Endodermal cell (in vitro differentiated cells): ENCODE results near the gene LLGL2. TPM values are rescaled to one million over a fixed set of nuclear protein-coding genes. Genes with fewer than 3 reads are reported as not detected.
A peak's percentile ranks its signal among the peaks of the same experiment; 100 is the strongest.

Experiments used
- DNase-seq: peaks from one replicate; pipeline ENCODE4 v3.0.0-alpha.2; 2017
- H3K27ac ChIP-seq: 2 replicates; pipeline ENCODE4 v1.5.1; 2013; ENCODE audit warnings: mild to moderate bottlenecking, low read depth, low read length, moderate library complexity
- H3K27me3 ChIP-seq: 2 replicates; pipeline ENCODE4 v1.6.1; 2013; ENCODE audit warnings: mild to moderate bottlenecking, low read length, moderate library complexity; ENCODE audit not compliant: insufficient read depth, control insufficient read depth, poor library complexity, severe bottlenecking
- H3K36me3 ChIP-seq: 2 replicates; pipeline ENCODE4 v1.7.0; 2013; ENCODE audit warnings: mild to moderate bottlenecking, low read length, moderate library complexity; ENCODE audit not compliant: control insufficient read depth, insufficient read depth
- H3K4me1 ChIP-seq: one replicate; pipeline ENCODE4 v1.7.0; 2013; ENCODE audit warnings: low read length; ENCODE audit not compliant: control insufficient read depth, insufficient read depth
- H3K4me3 ChIP-seq: 2 replicates; pipeline ENCODE4 v1.5.1; 2013; ENCODE audit warnings: mild to moderate bottlenecking, low read length, moderate library complexity
- H3K9ac ChIP-seq: 2 replicates; pipeline ENCODE4 v1.6.1; 2013; ENCODE audit warnings: mild to moderate bottlenecking, low read length, moderate library complexity; ENCODE audit not compliant: poor library complexity, severe bottlenecking; ENCODE audit errors: extremely low read depth
- H3K9me3 ChIP-seq: 2 replicates; pipeline ENCODE4 v1.6.1; 2013; ENCODE audit warnings: mild to moderate bottlenecking, low read length, moderate library complexity; ENCODE audit not compliant: control insufficient read depth
- H3K27ac Mint-ChIP-seq: 2 replicates; pipeline ENCODE4 v1.8.0; 2020; ENCODE audit warnings: mixed read lengths
- H3K27me3 Mint-ChIP-seq: 2 replicates; pipeline ENCODE4 v1.8.0; 2021; ENCODE audit warnings: mild to moderate bottlenecking, mixed read lengths; ENCODE audit not compliant: insufficient read depth
- H3K36me3 Mint-ChIP-seq: 2 replicates; pipeline ENCODE4 v1.8.0; 2020; ENCODE audit warnings: low read depth, mixed read lengths
- H3K4me1 Mint-ChIP-seq: 2 replicates; pipeline ENCODE4 v1.8.0; 2020; ENCODE audit warnings: mixed read lengths
- H3K4me3 Mint-ChIP-seq: 2 replicates; pipeline ENCODE4 v1.8.0; 2020; ENCODE audit warnings: mild to moderate bottlenecking, moderate library complexity, mixed read lengths
- H3K9me3 Mint-ChIP-seq: 2 replicates; pipeline ENCODE4 v1.8.0; 2020; ENCODE audit warnings: mild to moderate bottlenecking, mixed read lengths
- CTCF ChIP-seq: fragments of 200-600 bp; sonication (generic); conservative IDR thresholded peaks from 2 replicates; pipeline ENCODE4 v1.5.0; 2021; ENCODE audit warnings: antibody characterized with exemption, mild to moderate bottlenecking
- WGBS, 2 experiments: methylation state at CpG; one replicate each; pipeline versions ENCODE4 v1.1.5 to v1.1.7; 2013; ENCODE audit warnings: missing lambda C conversion rate in 2 of 2, mixed read lengths in 1 of 2; ENCODE audit not compliant: insufficient coverage in 1 of 2, insufficient read length in 1 of 2; 5-methylcytosine and 5-hydroxymethylcytosine counted together
- total RNA-seq, 2 donors: library from RNA; stranded (reverse); fragmentation: NEBNext Ultra II Directional in 1 of 2; extraction: Animal tissue kit (Norgen Biotek cat#: 25700) in 1 of 2; gene quantifications; 2 replicates in 1 of 2; 3 replicates in 1 of 2; pipeline ENCODE4 v1.2.1, GENCODE V29; 2021

LLGL2 gene
- total RNA-seq, 2 donors from 2014 or later: 128 to 149 TPM

- H3K27me3 Mint-ChIP-seq: no peaks in the 10 kb centered on the region
- Histone ChIP-seq H3K27ac (no peak overlapping the region), H3K4me1 (no peaks in the 10 kb centered on the region), H3K27me3 (no peaks in the 10 kb centered on the region), H3K9ac (no peak overlapping the region), H3K9me3 (no peaks in the 10 kb centered on the region), H3K4me3 (no peak overlapping the region), H3K36me3 (no peaks in the 10 kb centered on the region)
- H3K36me3 Mint-ChIP-seq: peaks cover 21% of the 10 kb centered on the region
- no peak overlapping the region for H3K27ac Mint-ChIP-seq
- 86 to 89% methylated on average over 8 to 16 of the region's 16 CpGs for WGBS, 2 experiments
- H3K4me1 Mint-ChIP-seq: no peaks in the 10 kb centered on the region
- no peaks in the 10 kb centered on the region for H3K9me3 Mint-ChIP-seq
- peak; percentile 44 for DNase-seq
- no peak for TF ChIP-seq CTCF
- H3K4me3 Mint-ChIP-seq: no peak overlapping the region
These were observed 48.1 kb downstream of the LLGL2 start for GRCh38 chr17:75573540-75573957.

GRCh38 chr17:75573994-75574393 is 48.5 kb downstream of the LLGL2 start:
- no peaks in the 10 kb centered on the region for H3K27me3 Mint-ChIP-seq
- no peaks in the 10 kb centered on the region for H3K4me1 Mint-ChIP-seq
- no peak overlapping the region for H3K27ac ChIP-seq
- H3K4me3 ChIP-seq: no peak overlapping the region
- H3K36me3 Mint-ChIP-seq: peaks cover 21% of the 10 kb centered on the region
- H3K4me3 Mint-ChIP-seq: no peak overlapping the region
- no peaks in the 10 kb centered on the region for H3K4me1 ChIP-seq
- H3K27me3 ChIP-seq: no peaks in the 10 kb centered on the region
- H3K9me3 Mint-ChIP-seq: no peaks in the 10 kb centered on the region
- 92 to 100% methylated on average over 2 to 13 of the region's 13 CpGs for WGBS, 2 experiments
- TF ChIP-seq CTCF: no peak
- H3K36me3 ChIP-seq: no peaks in the 10 kb centered on the region
- H3K9me3 ChIP-seq: no peaks in the 10 kb centered on the region
- no peak overlapping the region for H3K27ac Mint-ChIP-seq
- H3K9ac ChIP-seq: no peak overlapping the region
- no peak for DNase-seq

- no peaks in the 10 kb centered on the region for H3K36me3 ChIP-seq
- H3K27ac ChIP-seq: no peak overlapping the region
- no peaks in the 10 kb centered on the region for H3K27me3 ChIP-seq
- peak; percentile 38 for DNase-seq
- Mint-ChIP-seq H3K27ac (no peak overlapping the region), H3K4me3 (no peak overlapping the region), H3K9me3 (no peaks in the 10 kb centered on the region), H3K4me1 (no peaks in the 10 kb centered on the region), H3K36me3 (peaks cover 21% of the 10 kb centered on the region), H3K27me3 (no peaks in the 10 kb centered on the region)
- H3K4me3 ChIP-seq: no peak overlapping the region
- TF ChIP-seq CTCF: no peak
- H3K9me3 ChIP-seq: no peaks in the 10 kb centered on the region
- 91 to 93% methylated on average over 10 to 29 of the region's 29 CpGs for WGBS, 2 experiments
- H3K4me1 ChIP-seq: no peaks in the 10 kb centered on the region
- no peak overlapping the region for H3K9ac ChIP-seq
These were observed 49.0 kb downstream of the LLGL2 start for GRCh38 chr17:75574404-75575036.
